ENCODE results near the gene RBM38.
"Not testable (repeated sequence)": the region's sequence is repeated elsewhere in the genome, so short reads cannot be mapped to it uniquely, and the experiment has no call there.

The RBM38 gene

DNA sequence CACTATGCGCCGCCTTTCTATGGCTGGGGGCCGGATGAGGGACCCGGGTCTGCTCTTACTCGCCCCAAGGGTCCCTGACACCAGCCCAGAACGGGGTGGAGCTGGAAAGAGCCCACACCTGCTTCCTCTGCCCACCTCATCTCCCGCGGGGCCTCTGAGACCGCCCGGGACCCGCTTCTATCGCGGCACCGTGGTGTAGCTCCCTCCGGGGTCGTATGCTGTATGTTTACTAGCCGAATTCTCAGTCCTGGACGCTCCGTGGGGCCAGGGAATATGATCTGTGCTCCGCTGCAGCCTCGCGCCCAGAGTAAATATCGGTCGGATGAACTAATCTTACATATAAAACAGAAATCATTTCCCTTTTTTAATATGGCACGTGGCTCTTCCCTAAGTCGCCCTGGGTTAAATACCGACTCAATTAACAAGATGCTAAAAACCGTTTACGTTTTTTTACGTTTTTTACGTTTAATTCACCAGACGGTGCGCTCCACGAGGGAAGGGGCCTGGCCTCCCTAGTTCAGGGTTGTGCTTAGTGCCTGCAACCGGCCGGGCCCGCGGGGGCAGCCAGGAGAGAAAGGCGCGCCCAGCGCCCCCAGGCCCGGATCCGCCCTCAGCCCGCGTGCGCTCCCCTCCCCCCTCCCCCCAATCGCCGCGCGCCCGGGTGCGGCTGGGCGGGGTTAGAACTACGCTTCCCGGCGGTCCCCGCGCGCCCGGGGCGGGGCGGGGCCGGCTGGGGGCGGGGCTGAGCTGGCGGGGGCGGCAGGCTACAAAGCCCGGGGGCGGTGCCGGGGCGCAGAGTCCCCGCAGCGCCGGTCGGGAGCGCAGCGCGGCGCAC, at the start of gene RBM38:
RBM38 (plus strand) TSS at position 793 of the 835 bp plus-strand sequence. CDS start 186 bp downstream, outside the sequence.
- peak; percentile 56 for DNase-seq

DNA sequence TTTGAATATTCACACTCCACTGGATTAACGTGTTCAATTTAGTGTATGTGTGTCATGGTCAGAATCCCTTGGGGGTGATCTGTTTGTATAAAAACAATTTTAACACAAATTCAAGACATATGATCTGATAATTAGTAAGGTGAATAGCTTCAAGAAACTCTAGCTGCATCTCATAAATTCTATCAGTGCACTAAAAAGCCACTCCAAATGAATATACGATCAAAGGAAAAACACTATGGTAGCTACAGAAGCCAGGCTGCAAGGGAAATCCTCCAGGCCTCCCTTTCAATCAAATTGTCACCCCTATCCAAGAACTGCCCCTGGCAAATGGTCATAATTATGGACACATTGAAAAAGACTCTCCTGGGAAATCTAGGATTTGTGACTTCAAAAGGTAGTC, 49.5 kb upstream of the RBM38 start:
- DNase-seq: no peak

GRCh38 chr20:57342829-57343228, 48.4 kb upstream of the RBM38 start:
- DNase-seq: no peak

- peak; percentile 27 for DNase-seq
Measured at GRCh38 chr20:57346477-57346876, 44.7 kb upstream of the RBM38 start.

DNA sequence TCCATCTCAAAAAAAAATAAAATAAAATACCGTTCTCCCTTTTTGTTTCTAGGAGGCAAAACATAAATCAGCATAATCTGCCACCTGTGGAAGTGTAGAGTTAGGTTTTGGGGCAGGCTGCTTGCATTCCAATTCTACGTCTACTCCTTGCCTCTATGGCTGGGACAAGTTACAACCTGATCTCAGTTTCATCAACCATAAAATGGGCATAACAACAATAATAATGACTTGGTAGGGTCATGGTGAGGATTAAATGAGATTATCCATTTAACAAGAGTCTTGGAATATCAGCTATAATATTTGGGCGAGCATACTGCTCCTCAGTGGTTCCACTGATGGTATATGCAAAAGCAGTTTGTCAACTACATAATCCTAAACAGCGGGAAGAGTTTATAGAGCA, 43.8 kb upstream of the RBM38 start:
- no peak for DNase-seq

GRCh38 chr20:57348200-57348921, 42.8 kb upstream of the RBM38 start:
- not testable (repeated sequence) for DNase-seq

DNA sequence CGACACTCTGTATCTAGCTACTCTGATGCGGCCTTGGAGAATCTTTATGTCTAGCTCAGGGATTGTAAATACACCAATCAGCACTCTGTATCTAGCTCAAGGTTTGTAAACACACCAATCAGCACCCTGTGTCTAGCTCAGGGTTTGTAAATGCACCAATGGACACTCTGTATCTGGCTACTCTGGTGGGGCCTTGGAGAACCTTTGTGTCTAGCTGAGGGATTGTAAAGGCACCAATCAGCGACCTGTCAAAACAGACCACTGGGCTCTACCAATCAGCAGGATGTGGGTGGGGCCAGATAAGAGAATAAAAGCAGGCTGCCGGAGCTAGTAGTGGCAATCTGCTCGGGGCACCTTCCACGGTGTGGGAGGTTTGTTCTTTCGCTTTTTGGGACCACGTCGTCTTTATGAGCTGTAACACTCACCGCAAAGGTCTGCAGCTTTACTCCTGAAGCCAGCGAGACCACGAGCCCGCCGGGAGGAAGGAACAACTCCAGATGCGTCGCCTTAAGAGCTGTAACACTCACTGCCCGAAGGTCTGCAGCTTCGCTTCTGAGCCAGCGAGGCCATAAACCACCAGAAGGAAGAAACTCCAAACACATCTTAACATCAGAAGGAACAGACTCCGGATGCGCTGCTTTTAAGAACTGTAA, 42.1 kb upstream of the RBM38 start:
- DNase-seq: peak; percentile 71

DNA sequence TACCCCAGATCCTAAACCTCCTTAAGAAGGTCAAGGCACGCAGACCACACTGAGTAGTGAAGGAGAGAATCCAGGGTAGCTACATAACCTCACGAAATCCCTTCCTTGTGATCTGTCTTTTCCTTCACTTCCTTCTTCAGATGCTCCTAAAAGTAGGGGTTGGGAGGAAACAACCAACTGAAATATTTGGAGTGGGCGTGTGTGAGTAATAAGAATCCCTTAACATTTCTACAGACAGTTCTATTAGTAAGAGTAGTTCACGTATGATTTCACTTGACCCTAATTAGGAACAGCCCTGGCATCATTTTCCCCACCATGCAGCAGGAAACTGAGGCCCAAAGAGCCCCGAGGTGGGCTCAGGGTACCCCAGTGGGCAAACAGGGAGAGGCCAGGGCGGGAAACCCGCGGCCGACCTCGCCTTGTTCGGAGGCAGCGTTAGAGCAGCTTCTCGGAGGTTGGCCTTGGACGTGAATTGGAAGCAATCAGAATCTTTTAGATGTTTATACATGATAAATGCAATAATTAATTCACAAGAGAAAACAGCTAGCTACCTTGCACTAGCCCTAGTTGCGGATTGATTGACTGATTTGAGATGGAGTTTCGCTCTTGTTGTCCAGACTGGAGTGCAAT, 41.0 kb upstream of the RBM38 start:
- DNase-seq: no peak

GRCh38 chr20:57350726-57351041, 40.5 kb upstream of the RBM38 start:
- not testable (repeated sequence) for DNase-seq

DNA sequence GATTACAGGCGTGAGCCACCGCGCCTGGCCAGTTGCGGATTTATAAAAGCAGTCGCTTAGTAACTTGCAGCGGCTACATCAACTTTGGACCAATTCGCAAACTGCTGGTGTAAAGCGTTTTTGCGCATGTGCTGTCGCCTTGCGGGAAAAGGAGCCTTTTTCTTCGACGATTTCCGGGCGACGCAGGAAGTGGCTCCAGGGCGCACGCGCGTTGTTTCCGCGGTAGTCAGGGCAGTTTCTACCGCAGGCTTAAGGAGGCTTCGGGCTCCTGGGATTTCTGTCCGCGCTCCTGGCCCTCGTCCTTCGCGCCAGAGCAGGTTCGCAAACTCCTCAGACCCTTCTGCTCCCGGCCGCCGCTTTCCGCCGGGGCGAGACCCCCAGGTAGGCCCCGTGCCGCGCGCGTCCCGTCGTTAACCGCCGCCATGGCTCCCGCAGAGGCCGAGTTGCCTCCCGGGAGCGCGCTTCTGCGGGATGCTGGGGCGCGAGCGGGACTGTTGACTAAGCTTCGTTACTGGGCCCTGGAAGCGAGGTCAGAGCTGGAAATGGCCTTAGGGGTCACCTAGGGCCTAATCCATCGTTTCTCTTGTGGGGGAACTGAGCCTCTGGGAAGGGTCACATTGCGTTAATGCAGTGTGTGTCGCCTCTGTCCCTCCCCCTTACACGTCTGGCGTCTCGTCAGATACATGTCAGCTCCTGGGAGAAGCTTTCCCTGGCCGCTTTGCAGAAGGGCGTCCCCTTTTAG, 40.0 kb upstream of the RBM38 start, which contains the start of gene RAE1:
RAE1 (plus strand) TSS at position 214 of the 742 bp plus-strand sequence. CDS start 2,784 bp downstream, outside the sequence.
- DNase-seq: peak; percentile 85

DNA sequence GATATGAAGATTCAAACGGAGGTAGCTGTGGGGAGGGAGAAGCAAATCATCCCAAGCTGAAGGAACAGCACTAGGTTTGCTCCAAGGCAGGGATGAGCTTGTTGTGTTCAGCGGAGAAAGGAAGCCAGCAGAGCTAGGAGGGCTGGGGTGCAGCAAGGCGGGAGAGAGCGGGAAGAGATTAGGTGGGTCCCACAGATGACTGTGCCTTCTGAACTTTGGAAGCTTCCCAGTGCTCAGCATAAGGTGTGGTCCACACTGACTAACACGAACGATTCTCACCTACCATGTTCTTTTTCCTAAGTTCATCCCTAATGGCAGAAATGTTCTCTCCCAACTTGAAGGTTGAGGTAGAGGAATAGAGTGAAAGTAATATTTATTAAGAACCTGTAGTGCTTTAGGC, 38.9 kb upstream of the RBM38 start:
- DNase-seq: no peak

GRCh38 chr20:57353351-57353750, 37.8 kb upstream of the RBM38 start:
- DNase-seq: no peak

GRCh38 chr20:57361517-57361916, 29.7 kb upstream of the RBM38 start:
- no peak for DNase-seq

- DNase-seq: no peak
Measured at GRCh38 chr20:57364451-57364850, 26.7 kb upstream of the RBM38 start.

- DNase-seq: no peak
Measured at GRCh38 chr20:57369596-57369995, 21.6 kb upstream of the RBM38 start.

GRCh38 chr20:57370316-57370715, 20.9 kb upstream of the RBM38 start:
- DNase-seq: no peak

- no peak for DNase-seq
Measured at GRCh38 chr20:57371363-57371762, 19.8 kb upstream of the RBM38 start.

DNA sequence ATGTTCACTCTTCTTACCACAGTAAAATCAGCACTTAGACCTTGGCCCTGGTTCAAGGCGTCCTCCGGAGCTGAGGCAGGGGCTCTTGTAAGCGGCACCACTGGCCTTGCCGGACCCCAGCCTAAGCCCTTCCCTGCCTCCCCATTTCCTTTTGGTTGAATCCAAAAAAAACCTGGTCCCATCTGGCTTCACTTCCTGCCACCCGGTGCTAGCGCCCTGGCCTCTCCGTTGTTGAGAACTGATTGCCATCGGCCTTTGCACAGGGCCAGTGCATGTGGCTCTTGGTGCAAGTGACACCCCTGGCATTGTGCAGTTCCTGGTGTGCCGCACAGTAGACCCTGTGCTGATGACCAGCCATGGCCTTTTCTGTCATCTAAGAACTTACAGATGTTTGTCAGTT, 19.0 kb upstream of the RBM38 start:
- DNase-seq: no peak

DNA sequence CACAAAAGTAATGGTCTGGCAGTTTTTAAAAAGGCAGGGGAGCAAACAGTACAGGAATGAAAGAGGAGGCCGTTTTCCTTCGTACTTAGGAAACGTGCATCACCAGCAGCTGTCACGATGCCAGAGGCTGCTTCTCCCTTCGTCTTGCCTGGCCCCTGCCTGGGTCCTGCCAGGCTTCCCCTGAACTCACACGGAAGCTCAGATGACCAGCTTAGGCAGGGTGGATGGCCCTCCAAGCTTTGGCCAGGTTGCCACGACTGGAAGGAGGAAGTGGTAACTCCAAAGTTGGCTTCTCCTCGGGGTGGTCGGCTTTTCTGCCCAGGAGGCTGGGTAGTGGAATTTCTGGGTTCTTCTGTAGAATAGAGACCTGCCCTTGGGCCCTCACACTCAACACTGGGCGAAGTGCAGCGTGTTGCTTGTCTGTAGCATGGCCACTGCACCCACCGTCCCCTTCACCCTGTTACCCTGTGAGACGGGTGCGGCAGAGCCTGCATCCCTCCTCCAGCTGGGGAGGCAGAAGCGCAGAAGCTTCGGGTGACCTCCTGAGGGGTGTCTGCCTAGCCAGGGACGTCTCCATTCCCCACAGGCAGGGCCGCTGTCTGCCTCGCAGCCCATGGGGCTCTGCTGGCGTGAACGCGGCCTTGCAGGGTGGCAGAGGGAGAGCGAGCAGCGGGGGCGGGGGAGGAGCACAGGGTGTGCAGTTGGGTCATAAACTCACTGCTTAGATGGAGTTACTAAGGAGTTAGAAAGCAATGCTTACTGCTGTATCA, 18.4 kb upstream of the RBM38 start:
- no peak for DNase-seq

GRCh38 chr20:57374343-57374930, 16.8 kb upstream of the RBM38 start:
- no peak for DNase-seq

GRCh38 chr20:57374931-57375651, 16.1 kb upstream of the RBM38 start:
- no peak for DNase-seq

Measured in GDM1 (cell line).